Mucosa of stomach (tissue), 1 donor: ENCODE results near the gene ETV3L.

ENCODE experiments used
- H3K27me3 ChIP-seq: one replicate; pipeline ENCODE4 v1.7.0; 2013; ENCODE audit warnings: mild to moderate bottlenecking, low read length; ENCODE audit not compliant: control insufficient read depth, insufficient read depth
- H3K36me3 ChIP-seq: one replicate; pipeline ENCODE4 v1.7.0; 2013; ENCODE audit warnings: low read length; ENCODE audit not compliant: control insufficient read depth, insufficient read depth
- H3K4me1 ChIP-seq: one replicate; pipeline ENCODE4 v1.7.0; 2013; ENCODE audit warnings: mild to moderate bottlenecking, low read length; ENCODE audit not compliant: control insufficient read depth, insufficient read depth
- H3K4me3 ChIP-seq: one replicate; pipeline ENCODE4 v1.7.0; 2013; ENCODE audit warnings: low read length
- H3K9ac ChIP-seq: one replicate; pipeline ENCODE4 v1.7.0; 2013; ENCODE audit warnings: mild to moderate bottlenecking, low read length, moderate library complexity
- H3K9me3 ChIP-seq: one replicate; pipeline ENCODE4 v1.7.0; 2013; ENCODE audit warnings: mild to moderate bottlenecking, low read length, moderate library complexity; ENCODE audit not compliant: control insufficient read depth
- donor health status: Pancreatic carcinoma.

The ETV3L gene

DNA sequence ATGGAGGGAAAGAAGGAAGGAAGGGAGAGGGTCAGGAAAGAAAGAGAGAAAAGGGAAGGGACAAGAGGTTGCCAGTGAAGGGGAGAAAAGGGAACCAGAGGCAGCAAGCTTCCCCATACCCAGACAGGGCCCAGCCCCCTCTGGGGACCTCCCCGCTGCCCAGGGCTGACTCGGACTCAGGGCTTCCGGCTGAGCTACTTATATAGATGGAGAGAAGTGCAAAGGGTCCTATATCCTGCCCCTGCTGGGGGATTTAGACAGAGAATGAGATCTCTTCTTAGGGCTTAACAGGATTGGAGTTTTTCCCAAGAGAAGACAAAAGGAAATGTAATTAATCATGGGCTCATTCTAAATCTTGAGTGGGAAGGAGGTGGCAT is at the start of gene ETV3L:
Gene ETV3L (minus strand): TSS at position 176 of the 377 bp plus-strand sequence. CDS start 285 bp downstream, outside the sequence.
- Histone ChIP-seq H3K9ac (no peak within 1 kb of the TSS), H3K4me1 (no peaks in the 10 kb centered on the region), H3K36me3 (no peaks in the 10 kb centered on the region), H3K4me3 (no peak within 1 kb of the TSS), H3K27me3 (no peaks in the 10 kb centered on the region), H3K9me3 (no peaks in the 10 kb centered on the region)

DNA sequence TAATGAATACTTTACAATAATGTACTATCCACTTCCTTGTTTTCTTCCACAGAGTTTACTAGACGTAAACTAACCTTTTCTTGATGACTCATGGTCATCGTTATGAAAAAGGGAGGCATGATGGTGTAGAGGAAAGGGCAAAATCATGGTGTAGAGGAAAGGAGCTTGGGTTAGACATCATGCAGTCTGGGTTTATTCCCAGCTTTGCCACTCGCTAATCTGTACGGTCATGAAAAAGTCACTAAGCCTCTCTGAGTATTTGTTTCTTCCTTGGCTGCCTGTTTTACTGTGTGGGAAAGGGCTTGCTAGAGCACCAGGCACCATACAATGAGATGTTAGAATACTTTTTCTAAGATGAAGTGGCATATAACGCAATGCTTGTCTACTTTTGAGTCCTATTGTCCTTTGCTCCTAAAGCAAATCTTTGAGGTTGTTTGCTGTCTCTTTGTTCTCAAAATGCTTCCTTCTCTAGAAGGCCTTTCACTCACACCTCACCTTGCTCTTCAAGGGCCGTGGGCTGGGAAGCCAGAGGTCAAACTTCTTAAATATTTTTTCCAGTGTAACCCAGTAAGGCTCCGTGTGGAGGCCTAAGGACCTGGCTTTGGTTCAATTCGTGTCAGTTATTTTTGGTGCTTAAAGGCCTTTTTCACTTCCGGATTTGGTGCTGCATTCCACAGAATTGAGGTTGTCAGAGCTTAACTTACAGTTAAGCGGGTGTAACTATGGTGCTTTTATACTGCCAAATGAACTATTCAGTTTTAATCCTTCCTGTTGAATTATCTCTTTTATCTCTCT is 48.5 kb upstream of the ETV3L start:
- H3K27me3 ChIP-seq: no peaks in the 10 kb centered on the region
- H3K36me3 ChIP-seq: no peaks in the 10 kb centered on the region
- peaks cover 58% of the 10 kb centered on the region for H3K4me1 ChIP-seq
- no peak overlapping the region for H3K4me3 ChIP-seq
- no peaks in the 10 kb centered on the region for H3K9me3 ChIP-seq
- H3K9ac ChIP-seq: no peak overlapping the region

DNA sequence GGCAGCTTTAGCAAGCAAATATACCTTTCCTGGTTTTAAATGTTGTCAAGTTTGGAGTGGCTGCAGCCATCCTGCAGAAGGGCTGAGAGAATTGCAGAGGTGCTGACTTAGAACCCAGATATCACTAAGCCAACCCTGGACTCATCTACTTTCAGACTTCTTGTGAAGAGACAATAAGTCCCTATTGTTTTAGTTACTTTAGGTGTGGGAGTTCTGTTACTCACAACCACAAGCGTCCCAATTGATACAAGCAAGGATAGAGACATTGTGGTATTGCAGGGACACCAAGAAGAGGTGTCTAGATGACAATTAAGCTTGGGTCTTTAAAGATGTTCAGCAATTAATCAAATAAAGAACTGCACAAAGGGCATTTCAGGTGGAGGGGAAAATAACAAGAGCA is 47.4 kb upstream of the ETV3L start:
- Histone ChIP-seq H3K36me3 (no peaks in the 10 kb centered on the region), H3K4me3 (no peak overlapping the region), H3K9ac (no peak overlapping the region), H3K4me1 (peaks cover 56% of the 10 kb centered on the region), H3K9me3 (no peaks in the 10 kb centered on the region), H3K27me3 (no peaks in the 10 kb centered on the region)

DNA sequence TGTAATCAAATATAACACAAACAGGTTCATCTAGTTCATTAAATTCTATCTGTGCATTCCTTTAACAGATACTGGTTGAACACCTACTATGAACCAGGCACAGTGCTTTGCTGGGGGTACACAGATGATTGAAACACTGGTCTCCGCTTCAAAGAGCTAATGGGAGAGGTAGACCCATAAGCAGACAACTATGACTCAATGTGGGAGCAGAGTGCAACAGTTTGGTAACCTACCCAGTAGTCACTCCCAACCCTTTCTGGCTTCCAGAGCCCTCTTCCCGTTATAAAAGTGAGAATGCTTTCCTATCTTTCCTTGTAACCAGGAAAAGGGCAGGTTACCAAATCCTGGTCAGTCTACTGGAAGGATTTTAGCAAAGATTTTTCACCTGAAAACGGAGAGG is 46.6 kb upstream of the ETV3L start:
- Histone ChIP-seq H3K9me3 (no peaks in the 10 kb centered on the region), H3K27me3 (no peaks in the 10 kb centered on the region), H3K4me1 (peaks cover 49% of the 10 kb centered on the region), H3K4me3 (no peak overlapping the region), H3K9ac (no peak overlapping the region), H3K36me3 (no peaks in the 10 kb centered on the region)

DNA sequence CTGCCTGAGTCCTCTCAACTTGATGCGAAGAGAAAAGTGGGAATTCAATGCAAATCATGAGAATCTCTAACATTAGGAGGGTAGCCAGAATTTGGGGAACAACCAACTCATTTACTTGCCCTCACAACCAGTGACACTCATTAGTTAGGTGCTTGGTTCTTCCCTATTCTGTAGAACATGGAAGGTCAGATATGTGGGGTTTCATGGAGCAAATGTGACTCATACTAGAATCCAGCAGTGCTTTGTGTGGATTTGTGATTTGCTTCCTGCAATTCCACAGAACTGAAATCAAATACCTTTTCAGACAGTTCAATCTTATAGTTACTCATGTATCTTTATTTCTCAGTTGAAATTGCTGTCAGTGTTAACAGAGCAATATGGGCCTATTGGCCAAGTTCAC is 45.5 kb upstream of the ETV3L start:
- Histone ChIP-seq H3K36me3 (no peaks in the 10 kb centered on the region), H3K9me3 (no peaks in the 10 kb centered on the region), H3K27me3 (no peaks in the 10 kb centered on the region), H3K4me1 (peaks cover 48% of the 10 kb centered on the region), H3K4me3 (no peak overlapping the region), H3K9ac (no peak overlapping the region)

DNA sequence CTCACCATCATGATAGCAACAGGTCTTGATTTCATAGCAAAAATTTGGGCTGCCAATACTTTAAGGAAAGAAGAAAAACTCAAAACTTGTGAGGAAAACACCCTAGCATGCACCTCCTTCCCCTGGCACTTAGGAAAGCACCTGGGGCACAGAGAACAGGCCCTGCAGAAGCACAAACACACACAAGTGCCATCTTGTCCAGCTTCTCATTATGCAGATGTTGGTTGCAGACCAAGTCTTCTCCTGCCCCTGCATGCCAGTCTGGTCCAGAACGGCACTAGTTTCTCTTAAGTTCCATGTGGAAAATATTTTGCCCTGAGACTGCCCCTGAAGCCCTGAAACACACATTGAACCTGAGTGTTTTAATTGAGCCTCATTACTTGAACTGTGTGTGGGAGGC is 44.9 kb upstream of the ETV3L start:
- H3K4me1 ChIP-seq: peaks cover 48% of the 10 kb centered on the region
- no peak overlapping the region for H3K9ac ChIP-seq
- no peaks in the 10 kb centered on the region for H3K27me3 ChIP-seq
- no peaks in the 10 kb centered on the region for H3K36me3 ChIP-seq
- H3K9me3 ChIP-seq: no peaks in the 10 kb centered on the region
- H3K4me3 ChIP-seq: no peak overlapping the region

DNA sequence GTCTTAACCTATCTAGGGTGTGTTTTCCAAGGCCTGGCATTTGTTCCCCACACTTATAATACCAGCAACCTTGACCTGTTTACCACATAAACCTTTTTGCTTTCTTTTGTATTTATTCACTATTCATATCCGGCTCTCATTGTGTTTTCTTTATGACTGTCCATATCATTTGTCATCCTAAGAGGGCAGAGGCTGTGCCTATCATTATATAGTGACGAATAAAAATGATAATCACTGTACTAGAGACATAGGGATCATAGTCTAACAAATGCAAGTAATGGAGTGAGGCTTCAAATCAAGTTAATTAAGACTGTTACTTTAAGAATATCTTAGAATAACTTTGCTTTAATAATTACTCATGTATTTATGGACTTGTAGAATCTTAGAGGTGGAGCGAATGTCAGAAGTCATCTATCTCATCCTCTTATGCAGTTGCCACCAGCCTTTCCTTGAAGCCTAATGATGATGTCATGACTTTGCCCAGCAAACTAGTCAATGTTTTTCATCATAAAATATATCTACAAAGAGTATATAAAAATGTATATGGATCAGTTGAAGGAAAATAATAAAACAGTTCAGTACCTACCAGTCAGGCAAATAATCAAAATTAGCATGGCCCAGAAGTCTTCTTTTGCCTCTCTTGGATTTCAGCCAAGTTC is 43.3 kb upstream of the ETV3L start:
- peaks cover 42% of the 10 kb centered on the region for H3K4me1 ChIP-seq
- no peaks in the 10 kb centered on the region for H3K27me3 ChIP-seq
- no peak overlapping the region for H3K9ac ChIP-seq
- H3K9me3 ChIP-seq: no peaks in the 10 kb centered on the region
- H3K4me3 ChIP-seq: no peak overlapping the region
- no peaks in the 10 kb centered on the region for H3K36me3 ChIP-seq

DNA sequence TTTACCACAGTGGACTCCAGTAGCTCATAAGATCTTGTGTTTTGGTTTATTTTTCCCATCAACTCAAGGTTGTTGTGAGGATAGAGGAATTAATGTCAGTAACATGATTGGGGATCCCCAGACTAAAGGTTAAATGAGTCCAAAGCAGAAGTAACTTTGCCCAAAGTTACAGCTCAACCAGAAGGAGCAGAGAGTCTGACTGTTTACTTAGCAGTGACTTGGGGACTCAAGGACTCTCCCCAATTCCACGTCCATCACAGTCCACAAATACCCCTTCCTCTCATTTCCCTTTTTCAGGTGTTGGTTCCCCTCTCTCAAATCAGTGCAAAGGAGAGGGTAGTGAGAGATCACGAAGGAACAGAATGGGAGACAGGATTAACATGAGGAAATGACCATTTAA is 42.6 kb upstream of the ETV3L start:
- H3K4me1 ChIP-seq: peaks cover 35% of the 10 kb centered on the region
- H3K9me3 ChIP-seq: no peaks in the 10 kb centered on the region
- no peaks in the 10 kb centered on the region for H3K27me3 ChIP-seq
- H3K36me3 ChIP-seq: no peaks in the 10 kb centered on the region
- no peak overlapping the region for H3K9ac ChIP-seq
- no peak overlapping the region for H3K4me3 ChIP-seq

DNA sequence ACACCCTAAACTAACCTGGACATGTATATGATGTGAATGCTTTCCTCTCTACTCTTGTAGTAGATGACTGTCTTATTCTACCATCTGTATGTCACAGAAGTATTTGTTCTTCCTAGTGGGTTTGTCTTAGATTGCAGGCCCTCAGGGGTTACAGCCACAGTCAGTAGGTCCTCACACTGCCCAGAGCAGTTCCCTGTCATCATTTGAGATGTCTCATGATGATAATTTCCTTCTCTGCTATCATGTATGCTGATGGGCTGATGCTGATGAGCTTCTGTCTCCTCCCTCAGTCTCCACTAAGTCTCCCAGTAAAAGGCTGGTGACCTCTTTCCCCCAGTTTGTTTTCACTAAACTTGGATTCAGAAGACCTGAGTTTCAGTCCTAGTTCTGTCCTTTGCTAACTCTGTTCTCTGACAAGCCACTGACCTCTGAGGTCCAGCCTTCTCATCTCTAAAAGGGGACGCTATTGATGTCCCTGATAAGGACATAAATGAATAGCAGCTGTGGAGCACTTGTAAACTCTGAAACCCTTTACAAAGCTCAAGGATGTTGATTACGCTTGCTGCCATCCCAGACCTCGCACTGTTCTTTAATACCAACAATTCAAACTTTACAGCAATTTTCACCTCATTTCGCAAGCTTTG is 41.7 kb upstream of the ETV3L start:
- Histone ChIP-seq H3K9ac (no peak overlapping the region), H3K36me3 (no peaks in the 10 kb centered on the region), H3K4me3 (no peak overlapping the region), H3K27me3 (no peaks in the 10 kb centered on the region), H3K9me3 (no peaks in the 10 kb centered on the region), H3K4me1 (peaks cover 34% of the 10 kb centered on the region)

DNA sequence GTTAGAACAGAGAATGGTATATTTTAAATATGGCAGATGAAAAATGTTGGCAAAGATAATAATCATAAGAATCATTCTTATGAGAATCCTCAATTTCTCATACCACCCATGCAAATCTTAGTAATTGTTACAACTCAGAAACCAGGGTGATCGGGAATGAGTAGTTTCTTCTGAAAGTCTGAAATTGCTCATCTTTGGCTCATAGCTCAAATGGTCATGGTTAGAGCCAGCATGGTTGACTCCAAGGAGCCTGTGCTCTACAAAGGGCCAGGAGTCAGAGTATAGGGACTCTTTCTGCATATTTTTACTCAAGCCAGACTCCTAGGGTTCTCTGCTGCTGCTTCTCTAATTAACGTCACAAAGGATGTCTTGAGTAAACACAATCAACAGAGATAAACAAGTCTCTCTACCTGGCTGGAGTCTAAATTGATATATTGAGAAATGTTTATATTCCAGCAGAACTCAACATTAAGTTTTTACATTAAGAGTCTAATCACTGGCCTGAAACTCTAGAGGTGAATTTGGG is 40.5 kb upstream of the ETV3L start:
- Histone ChIP-seq H3K4me3 (no peak overlapping the region), H3K9ac (no peak overlapping the region), H3K9me3 (no peaks in the 10 kb centered on the region), H3K4me1 (peaks cover 36% of the 10 kb centered on the region), H3K36me3 (peaks cover under 1% of the 10 kb centered on the region), H3K27me3 (no peaks in the 10 kb centered on the region)

DNA sequence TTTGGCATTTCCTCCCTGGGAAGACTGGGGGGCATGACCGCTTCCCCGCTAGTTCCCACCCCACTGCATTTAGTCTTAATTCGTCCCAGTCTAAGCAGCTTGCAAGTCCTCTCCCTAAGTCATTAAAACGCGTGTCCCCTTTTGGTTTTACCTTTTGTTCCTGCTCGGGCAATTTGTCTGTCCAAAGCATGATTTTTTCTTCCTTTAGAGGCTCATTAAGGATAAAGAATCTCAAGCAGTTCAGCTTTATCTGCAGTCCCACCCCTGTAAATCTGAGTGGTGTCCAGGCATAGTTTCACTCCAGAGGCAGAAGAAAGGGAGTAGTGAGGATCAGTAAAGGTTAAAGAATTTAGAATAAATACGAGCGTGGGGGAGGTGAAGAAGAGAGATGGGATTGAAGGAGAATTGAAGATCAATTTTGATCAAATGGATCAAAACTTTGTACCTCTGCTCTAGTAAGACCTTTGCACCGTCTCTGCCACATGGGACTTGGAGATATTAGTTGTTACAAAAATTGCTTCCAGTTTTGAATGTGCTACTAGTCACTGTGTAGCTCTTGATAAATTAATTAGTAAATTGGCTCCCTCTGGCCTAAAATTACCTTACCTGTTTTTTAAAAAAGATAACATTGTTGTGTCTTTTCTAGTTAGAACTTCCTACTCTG is 39.6 kb upstream of the ETV3L start:
- Histone ChIP-seq H3K9ac (peak overlapping the region; percentile 91), H3K4me3 (peak overlapping the region; percentile 58), H3K9me3 (no peaks in the 10 kb centered on the region), H3K27me3 (no peaks in the 10 kb centered on the region), H3K36me3 (peaks cover 9% of the 10 kb centered on the region), H3K4me1 (peaks cover 28% of the 10 kb centered on the region)
